ENCODE results near the gene ROBO1.
A peak's percentile ranks its signal among the peaks of the same experiment; 100 is the strongest.
"Not testable (repeated sequence)": the region's sequence is repeated elsewhere in the genome, so short reads cannot be mapped to it uniquely, and the experiment has no call there.

ROBO1 gene

DNA sequence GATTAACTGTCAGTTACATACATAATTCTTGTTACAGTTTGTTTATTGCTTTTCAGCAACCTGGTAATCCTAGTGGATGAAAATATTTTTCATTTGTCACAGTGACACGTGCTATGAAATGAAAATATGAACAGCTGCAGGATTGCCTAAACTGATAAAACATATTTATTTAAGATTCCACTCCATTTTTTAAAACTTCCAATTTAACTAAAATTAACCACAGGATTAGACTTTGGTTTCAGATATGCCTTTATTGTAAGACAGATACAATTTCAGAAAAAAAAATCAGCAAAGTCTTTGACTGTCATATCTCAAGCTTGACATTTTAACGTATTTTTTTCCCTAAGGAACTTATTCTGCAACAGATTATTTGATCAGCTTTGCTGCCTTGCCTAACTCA, 550.7 kb downstream of the ROBO1 start:
- no peak for DNase-seq

DNA sequence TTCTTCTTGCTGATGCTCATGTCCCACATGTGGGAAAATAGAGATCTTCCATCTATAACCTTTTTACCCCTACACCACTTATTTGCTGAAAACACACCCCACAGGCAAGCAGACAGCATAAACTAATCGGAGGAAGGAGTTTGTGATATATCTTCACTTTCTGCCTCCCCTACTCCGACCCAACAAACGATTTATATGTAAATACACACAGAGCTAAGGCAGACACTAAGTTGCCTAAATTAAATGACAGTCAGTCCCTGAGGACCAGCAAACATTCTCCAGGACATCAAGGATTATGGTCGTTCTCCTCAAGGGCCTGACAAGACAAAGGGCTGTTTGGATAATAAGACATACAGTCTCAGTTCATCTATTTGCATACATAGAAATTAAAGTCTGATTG, 552.5 kb downstream of the ROBO1 start:
- no peak for DNase-seq

DNA sequence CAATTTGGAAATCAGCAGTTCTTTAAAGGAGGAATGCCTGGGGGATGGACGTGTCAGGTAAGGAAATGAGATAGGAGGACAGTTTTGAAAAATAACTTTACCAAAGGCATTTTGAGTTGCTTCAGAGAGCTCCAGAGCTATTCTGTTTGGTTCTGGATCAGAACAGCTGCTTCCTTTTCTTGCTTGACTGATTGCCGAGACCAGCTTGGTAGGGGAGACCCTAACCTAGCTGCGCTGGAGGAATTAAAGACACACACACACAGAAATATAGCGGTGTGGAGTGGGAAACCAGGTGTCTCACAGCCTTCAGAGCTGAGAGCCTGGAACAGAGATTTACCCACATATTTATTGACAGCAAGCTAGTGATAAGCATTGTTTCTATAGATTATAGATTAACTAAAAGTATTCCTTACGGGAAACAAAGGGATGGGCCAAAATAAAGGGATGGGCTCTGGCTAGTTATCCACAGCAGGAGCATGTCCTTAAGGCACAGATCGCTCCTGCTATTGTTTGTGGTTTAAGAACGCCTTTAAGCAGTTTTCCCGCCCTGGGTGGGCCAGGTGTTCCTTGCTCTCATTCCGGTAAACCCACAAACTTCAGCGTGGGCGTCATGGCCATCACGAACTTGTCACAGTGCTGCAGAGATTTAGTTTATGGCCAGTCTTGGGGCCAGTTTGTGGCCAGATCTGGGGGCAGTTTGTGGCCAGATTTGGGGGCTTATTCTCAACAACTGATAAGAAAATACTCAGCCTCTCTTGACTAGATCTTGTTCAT, 556.0 kb downstream of the ROBO1 start:
- DNase-seq: peak; percentile 8

DNA sequence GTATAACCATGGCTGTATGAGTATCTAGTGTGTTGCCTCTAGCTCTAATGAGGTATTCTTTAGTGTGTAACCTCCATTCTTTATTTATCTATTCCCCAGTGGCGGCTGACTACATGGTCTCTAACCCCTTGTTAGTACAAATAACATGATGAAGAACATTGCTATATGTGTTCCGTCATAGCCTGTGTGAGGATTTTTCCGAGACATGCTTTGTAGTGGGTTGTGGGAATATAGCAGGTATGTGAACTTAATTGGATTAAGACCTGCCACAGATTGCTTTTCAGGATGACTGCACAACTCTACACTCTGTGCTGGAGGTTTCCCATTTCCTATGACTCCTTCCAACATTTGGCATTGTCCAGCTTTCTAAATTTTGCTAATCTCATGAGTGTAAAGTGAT, 563.4 kb downstream of the ROBO1 start:
- DNase-seq: no peak

DNA sequence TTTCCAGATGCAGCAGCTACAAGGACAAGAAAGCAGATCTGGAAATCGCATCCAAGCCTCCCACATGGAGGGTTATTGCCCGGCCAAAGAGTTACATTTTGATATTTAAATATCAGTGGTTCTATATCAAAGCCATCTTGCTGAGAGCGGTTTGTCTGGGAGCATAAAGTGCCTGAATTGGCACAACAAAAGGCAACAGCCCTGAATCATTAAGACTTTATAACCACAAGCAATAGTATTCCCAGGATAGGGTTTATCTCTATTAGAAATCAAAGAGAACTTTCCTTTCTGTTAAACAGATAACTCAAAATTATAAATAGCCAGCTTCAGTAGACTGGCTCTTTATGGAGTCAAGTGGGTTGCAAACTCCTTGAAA, 564.7 kb downstream of the ROBO1 start:
- DNase-seq: peak; percentile 16

DNA sequence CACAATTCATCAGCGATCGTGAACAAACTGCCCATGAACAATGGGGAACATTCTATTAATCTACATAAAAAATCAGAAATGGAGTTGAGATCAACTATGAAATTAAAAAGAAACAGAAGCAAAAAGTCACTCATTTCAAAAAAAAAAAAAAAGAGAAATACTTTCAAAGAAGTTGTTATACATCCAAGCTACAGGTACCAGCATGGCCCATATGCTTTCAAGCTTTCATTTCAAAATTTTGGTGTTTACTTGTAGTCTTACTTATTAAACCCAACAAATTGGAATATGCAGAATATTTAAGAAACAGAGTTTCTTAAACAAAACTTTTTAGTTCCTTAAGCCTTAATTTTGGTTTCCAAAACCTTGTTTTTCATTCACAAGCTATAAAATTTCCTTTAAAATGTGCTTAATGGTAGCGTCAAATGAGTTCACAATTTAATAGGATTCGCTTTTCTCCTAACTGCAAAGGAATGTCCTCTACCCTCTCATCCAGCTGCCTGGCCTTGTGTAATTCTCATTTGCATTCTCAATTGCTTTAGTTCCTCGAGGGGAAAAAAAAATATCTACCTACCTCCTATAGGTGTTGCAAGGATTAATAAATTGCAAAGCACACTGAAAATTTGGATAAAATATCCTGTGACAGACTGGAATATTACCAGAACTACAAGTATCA, 565.2 kb downstream of the ROBO1 start:
- DNase-seq: no peak

DNA sequence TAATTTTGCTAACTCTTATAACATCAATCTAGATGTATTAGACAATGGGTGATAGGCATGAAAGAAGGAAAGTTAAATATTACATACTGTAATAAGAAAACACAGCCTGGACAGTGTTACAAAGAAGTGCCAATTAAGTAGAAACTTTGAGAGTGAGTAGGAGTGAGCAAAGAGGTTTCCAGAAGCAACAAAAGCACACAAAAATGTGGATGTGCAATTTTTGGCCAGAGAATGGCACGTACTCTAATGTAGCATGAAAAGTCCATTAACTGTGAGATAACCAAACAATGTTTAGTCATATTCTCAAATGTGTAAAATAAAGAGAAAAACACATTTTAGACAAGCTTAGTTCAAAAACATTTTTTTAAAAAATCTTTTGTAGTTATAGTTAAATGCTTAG, 567.3 kb downstream of the ROBO1 start:
- DNase-seq: no peak

DNA sequence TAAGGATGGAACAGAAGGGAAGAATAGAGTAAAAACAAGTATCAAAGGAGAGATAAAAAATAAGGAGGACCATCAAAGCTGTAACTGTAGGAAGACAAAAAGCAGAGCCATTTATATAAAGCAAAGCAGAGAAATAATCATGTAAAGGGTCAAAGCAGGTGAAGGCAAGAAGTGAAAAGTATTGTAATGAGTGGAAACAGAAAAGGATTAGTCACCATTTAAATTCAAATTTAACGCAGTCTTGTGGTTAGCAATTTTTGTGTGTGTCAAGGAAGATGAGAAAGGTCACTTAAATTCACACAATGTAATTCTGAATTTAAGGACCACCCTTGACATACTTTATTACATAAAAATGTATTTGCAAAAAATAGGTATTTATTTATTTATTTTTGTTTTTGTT, 567.8 kb downstream of the ROBO1 start:
- no peak for DNase-seq

DNA sequence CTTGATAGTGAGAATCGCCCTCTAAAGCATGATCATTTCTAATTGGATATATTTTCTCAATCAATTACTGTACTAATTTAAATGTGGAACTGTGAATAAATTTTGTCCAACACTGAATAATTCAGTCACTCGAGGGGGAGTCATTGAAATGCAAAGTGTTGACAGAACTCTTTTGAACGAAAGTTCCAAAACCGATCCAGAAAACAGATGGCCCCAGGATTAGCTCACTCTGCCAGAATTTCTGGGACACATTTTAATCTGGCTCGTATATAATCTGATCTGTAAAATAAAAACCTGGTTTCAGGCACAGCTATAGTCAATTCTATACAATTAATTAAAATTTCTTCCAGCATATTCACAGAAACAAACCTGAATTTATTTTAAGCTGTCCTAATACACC, 580.4 kb downstream of the ROBO1 start:
- no peak for DNase-seq

DNA sequence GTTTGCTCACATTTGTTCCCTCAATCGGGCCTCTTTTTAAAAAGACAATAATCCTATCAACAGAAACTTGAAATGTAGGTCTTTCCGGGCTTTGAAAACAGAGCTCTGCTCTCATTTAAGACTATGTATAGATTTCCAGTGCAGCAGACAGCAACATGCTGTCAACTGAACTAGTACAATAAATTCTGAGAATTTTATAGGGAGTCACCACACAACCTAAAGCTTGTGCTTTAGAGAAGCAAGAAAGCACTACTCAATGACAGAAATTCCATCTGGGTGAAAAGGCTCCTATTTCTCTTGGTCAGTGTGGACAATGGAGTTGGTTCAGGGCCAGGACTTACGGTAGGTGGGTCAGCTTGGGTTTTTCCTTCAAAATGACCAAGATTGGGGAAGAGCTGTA, 583.5 kb downstream of the ROBO1 start:
- no peak for DNase-seq

DNA sequence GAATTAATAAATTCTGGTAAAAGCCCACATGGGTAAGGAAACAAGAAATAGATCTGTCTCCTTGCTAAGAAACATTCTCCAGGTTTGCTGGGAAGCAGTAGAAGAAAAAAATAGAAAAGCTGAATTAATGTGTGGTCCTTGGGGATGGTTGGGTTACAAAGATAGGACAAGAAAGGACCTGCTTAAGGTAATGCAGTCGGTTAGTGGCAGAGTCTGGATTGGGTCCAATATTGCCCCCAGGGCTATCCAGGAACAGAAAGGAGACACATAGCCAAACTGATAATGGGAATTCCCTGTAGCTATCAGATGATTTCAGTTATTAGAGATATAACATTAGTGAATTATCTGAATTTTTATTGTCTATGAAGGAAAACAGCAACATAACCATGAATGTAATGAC, 584.3 kb downstream of the ROBO1 start:
- DNase-seq: peak; percentile 78

DNA sequence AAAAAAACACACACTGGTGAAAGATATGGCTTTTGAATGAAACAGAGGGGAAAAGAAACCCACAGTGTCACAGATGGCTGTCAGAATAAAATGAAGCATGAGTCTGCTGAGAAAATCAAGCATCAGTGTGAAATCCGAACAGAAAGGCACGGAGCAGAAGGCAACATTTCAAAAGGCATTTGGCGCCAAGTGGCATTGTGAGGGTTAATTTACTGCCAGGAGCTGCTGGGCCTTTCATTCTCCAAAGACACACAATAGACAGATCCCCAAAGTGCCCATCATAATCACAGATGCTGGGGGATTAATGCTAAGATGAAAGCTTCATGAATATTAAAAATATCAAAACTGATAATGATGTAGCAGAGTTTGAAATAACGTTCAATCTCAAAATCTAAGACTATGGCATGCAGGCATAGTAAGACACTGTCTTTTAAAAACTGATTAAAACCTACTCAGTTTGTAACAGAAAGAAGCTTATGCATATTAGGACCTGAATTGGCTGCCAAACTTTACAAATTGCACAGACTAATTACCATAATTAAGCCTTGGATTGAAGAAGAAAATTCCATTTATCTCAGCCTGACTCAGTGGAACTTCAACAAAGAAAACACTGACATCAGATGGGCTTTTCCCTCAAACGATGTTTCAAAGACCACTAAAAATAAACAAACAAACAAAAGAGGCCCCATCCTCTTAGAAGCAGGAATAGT, 589.2 kb downstream of the ROBO1 start:
- DNase-seq: peak; percentile 35

DNA sequence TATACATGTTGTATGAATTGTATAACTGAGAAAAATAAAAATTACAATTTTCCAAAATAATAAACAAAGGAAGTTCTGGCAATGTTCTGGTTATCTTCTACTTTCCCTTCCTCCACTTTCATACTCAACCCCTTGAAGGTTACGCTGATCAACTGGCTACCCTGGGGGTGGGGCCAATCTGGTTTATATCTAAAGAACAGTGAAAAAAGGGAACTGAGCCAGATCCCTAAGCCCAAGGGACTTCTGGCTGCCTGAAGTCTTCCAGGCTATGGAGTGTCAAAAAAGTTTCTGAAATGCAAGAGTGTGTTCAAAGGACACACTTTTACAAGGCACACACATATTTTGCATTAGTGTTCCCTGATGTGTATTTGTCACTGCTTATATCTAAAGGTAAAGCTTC, 591.9 kb downstream of the ROBO1 start:
- no peak for DNase-seq

DNA sequence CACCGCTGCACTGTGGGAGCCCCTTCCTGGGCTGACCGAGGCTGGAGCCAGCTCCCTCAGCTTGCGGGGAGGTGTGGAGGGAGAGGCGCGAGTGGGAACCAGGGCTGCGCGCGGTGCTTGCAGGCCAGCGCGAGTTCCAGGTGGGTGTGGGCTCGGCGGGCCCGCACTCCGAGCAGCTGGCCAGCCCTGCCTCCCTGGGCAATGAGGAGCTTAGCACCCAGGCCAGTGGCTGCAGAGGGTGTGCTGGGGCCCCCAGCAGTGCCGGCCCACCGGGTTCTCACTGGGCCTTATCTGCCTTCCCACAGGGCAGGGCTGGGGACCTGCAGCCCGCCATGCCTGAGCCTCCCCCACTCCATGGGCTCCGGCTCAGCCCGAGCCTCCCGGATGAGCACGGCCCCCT, 594.5 kb downstream of the ROBO1 start:
- not testable (repeated sequence) for DNase-seq

DNA sequence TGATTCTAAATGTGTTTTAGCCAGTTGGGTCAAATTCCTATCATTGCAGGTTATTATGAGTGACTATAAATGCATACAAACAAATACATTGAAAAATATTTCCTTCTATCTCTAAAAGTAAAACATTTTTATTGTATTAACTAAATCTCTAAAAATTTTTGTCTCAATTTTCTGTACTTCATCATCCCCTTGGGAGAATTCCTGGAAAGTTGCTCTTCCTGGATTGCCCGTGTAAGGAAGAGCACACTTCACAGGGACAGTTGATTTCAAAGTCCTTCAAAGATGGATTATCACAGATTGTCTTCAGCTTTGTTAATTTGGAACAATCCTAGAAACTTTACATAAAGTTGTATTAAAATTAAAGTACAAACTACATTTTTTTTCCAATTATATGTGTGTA, 595.6 kb downstream of the ROBO1 start:
- DNase-seq: no peak

DNA sequence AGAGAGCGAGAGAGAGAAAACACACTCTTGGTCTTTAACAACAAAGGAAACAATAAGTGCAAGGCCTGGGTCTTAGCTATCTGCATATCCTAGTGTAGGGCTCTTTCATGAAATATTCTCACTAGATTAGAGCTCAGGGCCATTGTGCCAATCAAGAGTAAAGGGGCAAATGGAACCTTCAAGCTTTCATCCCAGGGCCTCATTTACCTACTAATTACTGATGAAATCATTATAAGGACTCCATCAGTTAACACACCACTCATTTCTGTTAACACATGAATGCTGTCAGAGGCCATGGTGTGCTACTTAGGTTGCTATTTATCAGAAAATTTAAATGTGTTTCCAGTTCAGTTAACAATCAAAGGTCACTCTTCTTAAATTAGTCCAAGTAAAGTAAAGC, 597.8 kb downstream of the ROBO1 start:
- no peak for DNase-seq

DNA sequence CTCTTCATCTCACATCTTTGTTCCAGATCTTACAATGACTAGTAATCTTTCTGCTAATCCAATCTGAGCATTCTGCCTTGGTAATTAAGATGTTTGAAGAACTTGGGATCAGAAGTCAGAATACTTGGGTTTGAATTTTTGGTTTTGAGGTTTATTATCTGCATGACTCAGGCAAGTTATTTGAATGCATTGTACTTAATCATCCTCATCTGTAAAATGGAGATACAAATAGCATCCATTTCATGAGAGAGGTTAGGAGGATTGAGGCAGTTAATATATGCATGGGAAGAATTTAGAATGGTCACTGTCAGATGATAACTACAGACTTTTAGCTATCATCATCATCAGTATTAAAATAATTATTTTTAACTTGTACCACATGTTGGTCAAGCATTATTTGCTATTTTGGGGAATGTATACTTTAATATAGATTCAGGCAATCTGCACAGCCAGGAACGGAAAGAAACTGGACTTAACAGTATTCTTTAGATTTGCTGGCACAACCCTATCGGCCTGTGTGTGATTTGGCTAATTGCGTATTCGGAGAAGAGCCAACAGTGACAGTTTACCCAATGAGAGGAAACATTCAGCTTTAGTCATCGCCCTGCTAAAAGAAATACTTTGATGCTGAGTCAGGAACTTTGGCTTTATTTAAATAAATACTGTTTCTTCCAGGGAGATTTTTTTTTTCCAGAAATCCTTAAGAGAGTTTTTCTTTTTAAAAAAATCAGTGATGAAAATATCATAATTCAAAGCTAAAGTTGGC, 600.0 kb downstream of the ROBO1 start:
- no peak for DNase-seq

DNA sequence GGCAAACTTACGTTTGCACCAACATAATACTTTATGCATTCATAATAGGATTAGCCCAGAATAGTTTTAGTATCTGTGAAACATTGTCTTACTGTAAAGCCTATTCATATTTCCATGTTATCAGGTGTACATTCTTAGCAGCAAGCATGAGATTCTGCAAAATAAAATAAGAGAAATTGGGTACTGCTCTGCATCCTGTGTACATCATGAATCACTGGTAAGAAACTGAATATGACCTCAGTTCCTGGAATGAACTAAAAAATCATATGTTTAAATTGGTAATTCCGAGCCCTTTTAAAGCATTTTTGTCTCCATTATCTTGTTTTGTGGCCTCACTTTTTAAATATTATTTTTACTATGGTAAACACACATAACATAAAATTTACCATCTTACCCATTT, 605.1 kb downstream of the ROBO1 start:
- DNase-seq: no peak

DNA sequence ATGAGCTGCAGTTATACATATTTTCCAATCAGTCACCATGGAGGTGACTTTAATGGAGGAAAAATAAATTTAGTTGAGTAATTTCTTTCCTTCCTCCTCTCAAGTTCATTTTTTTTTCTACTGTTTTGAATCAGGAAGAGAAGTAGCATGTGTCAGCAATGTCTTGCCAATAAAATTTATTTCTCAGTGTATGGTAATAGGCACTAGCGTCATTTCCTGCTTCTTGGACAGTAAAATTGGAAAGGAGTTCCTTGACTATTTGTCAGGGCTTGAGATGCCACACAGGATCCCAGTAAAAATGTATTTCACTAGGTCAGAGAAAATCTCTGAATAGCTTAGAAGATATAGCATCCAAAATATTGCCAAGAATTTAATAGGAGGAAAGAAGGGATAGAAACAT, 605.9 kb downstream of the ROBO1 start:
- DNase-seq: no peak

DNA sequence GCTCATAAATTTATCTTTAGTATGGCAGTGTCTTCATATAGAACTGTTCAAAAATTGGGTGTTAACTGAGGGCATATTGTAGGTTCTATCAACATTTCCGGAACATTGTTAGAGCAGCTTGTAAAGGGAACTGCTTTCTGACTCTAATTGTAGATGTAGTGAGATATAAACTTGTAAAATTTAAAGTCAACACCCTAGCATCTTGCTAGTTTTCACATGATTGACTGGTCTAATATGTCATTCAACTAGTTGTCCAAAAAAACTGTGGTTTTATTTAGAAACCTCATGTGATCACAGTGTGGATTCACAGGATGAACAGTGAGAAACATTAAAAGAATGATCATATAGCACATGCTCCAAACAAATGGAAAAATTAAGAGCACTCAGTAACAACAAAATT, 607.4 kb downstream of the ROBO1 start:
- DNase-seq: no peak

DNA sequence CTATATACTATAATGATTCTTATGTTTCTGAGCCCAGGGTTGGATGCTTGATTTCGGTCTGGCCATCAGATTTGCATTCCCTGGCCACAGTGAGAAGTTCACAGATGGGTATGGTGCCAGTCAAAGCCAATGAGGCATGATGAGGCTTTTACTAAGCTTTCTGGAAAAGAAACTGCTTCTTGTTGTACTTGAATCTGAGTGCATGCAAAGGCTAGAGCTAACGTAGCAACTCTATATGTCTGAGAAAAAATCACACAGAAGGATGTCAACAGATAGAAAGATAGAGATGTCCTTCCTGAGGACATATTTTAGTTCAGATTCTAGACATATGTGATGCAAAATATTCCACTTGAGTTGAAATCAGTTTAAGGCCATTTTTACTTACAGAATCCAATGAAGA, 608.1 kb downstream of the ROBO1 start:
- no peak for DNase-seq

DNA sequence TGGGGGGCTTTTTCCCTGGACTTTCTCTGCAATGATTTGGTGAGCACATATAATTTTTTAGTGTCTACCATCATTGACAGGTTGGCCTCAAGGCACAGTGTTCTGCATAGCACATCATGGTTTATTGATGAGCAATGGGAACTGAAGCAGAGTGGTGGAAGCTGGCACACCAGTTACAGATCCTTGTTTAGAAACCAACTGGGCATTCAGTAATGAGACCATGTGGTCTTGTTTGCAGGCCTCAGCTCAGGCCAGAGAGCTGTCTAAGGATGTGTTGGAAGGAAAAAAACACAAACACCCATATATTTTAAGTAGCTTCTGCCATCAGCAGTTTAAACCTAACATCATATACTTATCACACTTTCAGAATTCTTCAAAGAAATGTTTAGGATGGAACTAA, 610.6 kb downstream of the ROBO1 start:
- no peak for DNase-seq

DNA sequence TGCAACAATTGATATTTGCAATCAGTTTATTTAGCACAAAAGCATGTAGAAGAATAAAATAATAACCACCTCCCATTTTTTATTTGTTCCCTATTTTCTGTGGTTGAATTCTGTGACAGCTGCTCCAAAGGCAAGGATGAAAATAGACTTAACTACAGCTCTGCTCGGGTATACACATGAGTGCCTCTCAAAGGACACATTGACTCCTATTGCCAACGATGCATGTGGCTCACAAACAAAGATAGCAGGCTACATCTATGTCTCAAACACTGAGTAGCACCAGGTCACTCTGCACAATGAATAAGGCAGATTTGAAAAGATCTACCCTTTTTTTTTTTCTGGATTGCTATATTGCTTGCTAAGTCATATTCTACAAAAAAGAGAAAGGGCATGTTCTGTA, 612.9 kb downstream of the ROBO1 start:
- peak; percentile 41 for DNase-seq

DNA sequence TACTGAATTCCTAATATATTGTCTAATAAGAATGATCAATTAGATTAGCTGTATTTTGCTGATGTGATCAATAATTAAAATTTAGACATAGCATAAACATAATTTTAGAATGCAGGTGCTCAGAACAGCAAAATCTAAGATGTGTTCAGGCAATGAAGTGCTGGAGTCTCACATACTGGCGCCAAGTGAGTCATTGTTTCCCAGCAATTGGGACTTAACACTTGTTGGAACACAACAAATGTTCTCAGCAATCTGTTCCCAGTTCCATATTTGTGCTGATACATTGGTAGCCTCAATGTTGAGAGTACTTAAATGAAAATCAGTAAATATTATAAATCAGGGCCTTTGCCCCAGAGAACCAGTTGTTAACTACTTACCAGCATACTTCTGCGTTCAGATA, 619.0 kb downstream of the ROBO1 start:
- no peak for DNase-seq

Measured in NCI-H2171 treated with DMSO at 0.1 percent for 48 hours (cell line).